Activated T-helper 2 cell treated with anti-CD3 and anti-CD28 coated beads, Interferon-gamma antibody, Interleukin-2, Interleukin-4, amounts not matched to agents 10 μg/mL and 5 μg/mL and 100 μg/mL, durations not matched to agents 14 hours and 24 hours and 36 hours (primary cell): ENCODE results near the gene MAFG. TPM values are rescaled to one million over a fixed set of nuclear protein-coding genes. Genes with fewer than 3 reads are reported as not detected.

ENCODE experiments used
- DNase-seq: peaks from one replicate; pipeline ENCODE4 v3.0.0; 2021; ENCODE audit warnings: low spot score
- H3K27ac Mint-ChIP-seq: one replicate; pipeline ENCODE4 v1.8.0; 2021; ENCODE audit warnings: mixed read lengths
- H3K27me3 Mint-ChIP-seq: one replicate; pipeline ENCODE4 v1.8.0; 2021; ENCODE audit warnings: low read depth, mixed read lengths
- H3K36me3 Mint-ChIP-seq: one replicate; pipeline ENCODE4 v1.8.0; 2021; ENCODE audit warnings: low read depth, mixed read lengths
- H3K4me1 Mint-ChIP-seq: one replicate; pipeline ENCODE4 v1.8.0; 2021; ENCODE audit warnings: low read depth, mixed read lengths
- H3K4me3 Mint-ChIP-seq: one replicate; pipeline ENCODE4 v1.8.0; 2021; ENCODE audit warnings: low read depth, mild to moderate bottlenecking, moderate library complexity, mixed read lengths
- H3K9me3 Mint-ChIP-seq: one replicate; pipeline ENCODE4 v1.8.0; 2021; ENCODE audit warnings: mixed read lengths
- intact Hi-C: fragments of 100-400 bp; cut with micrococcal nuclease; formaldehyde crosslinking; loops from one replicate; pipeline ENCODE4 v1.15.1; 2023
- total RNA-seq: library from RNA; stranded (reverse); gene quantifications from 2 replicates; pipeline ENCODE4 v1.2.3, GENCODE V29; 2022

MAFG gene
- total RNA-seq, 1 donor from 2014 or later, result 30.3 TPM

DNA sequence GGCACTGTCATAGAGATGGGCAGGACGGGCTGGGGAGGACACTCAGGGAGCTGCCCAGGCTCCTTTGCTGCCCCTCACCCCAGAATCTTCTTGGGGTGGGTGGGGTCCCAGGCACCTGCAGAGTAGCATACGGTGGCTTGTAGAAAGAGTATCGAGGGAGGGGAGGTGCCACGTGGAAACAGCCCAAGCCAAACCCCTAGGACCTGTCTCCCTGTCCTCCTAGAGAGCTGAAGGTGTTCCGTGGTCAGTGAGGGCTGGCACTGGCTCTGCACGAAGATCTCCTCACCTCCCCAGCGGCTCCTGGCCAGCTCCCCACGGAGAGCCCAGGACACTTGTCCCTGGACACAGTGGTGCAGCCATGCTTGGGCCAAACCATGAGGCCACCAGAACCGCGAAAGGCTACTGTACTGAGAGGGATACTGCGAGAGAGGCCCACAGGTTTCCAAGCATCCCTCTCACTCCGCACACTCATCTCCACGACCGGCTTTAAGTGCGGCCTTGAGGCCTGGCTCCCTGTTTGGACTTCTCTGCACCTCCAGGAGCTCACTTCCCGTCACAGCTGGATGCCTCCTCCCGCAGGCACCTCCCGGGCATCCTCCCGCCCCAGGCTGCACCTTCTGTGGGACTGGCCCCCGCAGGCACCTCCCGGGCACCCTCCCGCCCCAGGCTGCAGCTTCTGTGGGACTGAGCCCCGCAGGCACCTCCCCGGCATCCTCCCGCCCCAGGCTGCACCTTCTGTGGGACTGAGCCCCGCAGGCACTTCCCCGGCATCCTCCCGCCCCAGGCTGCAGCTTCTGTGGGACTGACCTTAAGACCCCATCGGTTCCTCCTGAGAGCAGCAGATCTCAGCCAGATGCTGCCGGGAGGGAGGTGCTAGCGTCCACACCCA lies 2.0 kb upstream of the MAFG start:
- intact Hi-C loops, result loop anchor here (5.0 kb wide), 1 partner anchor 93 kb away; the partner anchor contains the start of genes CENPX and LRRC45
- peaks cover 13% of the 10 kb centered on the region for H3K36me3 Mint-ChIP-seq
- peak overlapping the region; percentile 33 for H3K27ac Mint-ChIP-seq
- no peaks in the 10 kb centered on the region for H3K9me3 Mint-ChIP-seq
- H3K4me1 Mint-ChIP-seq, result peaks cover 12% of the 10 kb centered on the region
- H3K27me3 Mint-ChIP-seq, result peaks cover 2% of the 10 kb centered on the region
- H3K4me3 Mint-ChIP-seq, result peak overlapping the region; percentile 54
- DNase-seq, result no peak

DNA sequence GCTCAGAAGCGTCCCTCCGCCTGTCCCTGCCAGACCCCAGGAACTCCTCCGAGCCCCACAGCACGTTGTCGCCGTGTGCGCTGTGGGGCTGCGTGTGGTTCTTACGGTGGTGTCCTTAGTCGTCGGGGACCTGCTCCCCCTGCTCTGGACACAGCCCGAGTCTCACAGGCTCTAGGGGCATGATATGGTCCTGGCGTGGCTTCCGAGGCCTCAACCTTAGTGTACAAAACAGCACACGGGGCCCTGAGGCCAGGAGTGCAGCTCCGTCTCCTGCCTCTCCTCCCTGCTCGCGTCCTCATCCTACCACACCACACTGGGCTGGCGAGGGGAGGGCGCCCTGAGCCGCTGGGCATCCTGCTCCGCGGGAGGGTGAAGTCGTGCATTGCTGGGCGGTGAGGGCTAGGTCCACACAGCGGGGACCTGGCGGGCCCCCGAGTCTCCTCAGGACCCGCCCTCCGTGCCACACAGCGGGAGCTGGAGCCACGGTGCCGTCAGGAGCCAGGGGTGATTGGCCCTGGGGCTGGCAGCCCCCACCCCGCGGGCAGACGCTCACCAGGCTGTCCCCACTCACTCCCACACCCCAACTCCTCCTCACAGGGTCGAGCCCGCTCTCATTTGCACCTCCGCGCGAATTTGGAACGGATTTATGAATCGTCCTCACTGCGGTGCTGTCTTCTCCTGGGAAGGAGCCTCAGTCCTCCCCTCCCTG lies 1.2 kb upstream of the MAFG start:
- Mint-ChIP-seq H3K9me3 (no peaks in the 10 kb centered on the region), H3K27me3 (peaks cover 2% of the 10 kb centered on the region), H3K27ac (peak overlapping the region; percentile 33), H3K4me1 (peaks cover 14% of the 10 kb centered on the region), H3K36me3 (peaks cover 9% of the 10 kb centered on the region), H3K4me3 (peak overlapping the region; percentile 65)
- DNase-seq, result no peak
- intact Hi-C loops, result loop anchor here (5.0 kb wide), 1 partner anchor 94 kb away; the partner anchor contains the start of genes CENPX and LRRC45

DNA sequence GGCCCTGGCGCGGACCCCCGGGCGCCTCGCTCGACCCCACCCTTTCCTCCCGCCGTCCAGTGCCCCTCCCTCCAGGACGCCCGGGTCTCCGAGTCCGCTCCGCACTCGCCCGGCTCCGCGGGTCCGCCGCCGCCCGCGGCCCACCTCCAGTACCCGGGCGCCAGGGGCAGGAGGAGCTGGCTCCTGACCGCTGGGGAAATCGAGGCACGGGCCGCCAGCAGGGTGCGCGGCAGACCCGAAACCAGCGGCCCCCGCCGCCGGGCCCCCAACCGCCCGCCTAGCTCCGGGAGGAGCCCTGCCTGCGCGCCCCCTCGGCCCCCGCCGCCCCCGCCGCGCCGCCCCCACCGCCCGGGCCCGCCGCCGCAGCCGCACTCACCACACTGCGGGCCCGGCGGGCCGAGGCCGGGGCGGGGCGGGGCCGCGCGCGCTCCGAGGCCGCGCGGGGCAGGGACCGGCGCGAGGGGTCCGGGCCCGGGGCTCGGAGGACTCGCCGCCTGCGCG lies 333 bp downstream of the MAFG start:
- H3K27ac Mint-ChIP-seq, result no peak overlapping the region
- H3K4me1 Mint-ChIP-seq, result peaks cover 12% of the 10 kb centered on the region
- DNase-seq, result no peak
- intact Hi-C loops, result loop anchor here (1.0 to 5.0 kb wide), 2 partner anchors 9 to 95 kb away; partner anchors contain the start of genes CENPX, LRRC45 and SIRT7
- H3K9me3 Mint-ChIP-seq, result no peaks in the 10 kb centered on the region
- H3K4me3 Mint-ChIP-seq, result no peak overlapping the region
- H3K36me3 Mint-ChIP-seq, result peaks cover 4% of the 10 kb centered on the region
- peaks cover 2% of the 10 kb centered on the region for H3K27me3 Mint-ChIP-seq

DNA sequence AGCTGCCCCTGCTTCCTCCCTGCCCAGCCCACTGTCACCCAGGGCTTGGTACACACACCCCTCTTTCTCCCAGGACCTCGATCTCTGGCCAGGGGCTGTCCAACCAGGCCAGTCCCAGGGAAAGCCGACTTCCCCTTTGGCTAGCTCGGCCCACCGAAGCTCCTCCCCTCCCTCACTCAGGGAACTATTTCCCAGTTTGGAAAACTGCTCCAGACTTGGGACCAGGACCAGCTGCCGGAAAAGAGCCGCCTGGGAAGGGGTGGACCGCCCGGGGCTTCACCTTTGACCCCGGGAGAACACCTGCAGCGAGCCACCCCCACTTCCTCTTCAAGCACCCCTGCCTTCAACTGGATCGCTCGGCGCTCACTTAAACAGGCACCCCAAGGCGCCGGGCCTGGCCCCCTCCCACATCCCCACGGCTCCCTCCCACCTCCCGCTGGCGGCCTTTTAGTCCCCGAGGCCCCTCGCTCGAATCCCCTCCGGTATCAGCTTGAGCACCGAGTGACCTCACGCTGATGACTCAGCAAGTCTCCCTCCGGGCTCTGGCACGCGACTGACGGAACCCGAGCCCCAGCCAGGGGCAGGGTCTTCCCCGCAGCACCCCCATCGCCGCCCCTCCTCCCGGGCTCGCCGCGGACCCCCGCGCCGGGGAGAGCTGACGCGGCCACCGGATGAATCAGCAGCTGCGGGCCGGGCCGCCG lies 934 bp downstream of the MAFG start:
- Mint-ChIP-seq H3K9me3 (no peaks in the 10 kb centered on the region), H3K27ac (peak overlapping the region; percentile 82), H3K36me3 (peaks cover 9% of the 10 kb centered on the region), H3K27me3 (peaks cover 2% of the 10 kb centered on the region), H3K4me3 (peak overlapping the region; percentile 90), H3K4me1 (peaks cover 12% of the 10 kb centered on the region)
- intact Hi-C loops, result loop anchor here (1.0 to 5.0 kb wide), 2 partner anchors 8 to 96 kb away; partner anchors contain the start of genes CENPX, LRRC45 and SIRT7
- DNase-seq, result peak; percentile 52

DNA sequence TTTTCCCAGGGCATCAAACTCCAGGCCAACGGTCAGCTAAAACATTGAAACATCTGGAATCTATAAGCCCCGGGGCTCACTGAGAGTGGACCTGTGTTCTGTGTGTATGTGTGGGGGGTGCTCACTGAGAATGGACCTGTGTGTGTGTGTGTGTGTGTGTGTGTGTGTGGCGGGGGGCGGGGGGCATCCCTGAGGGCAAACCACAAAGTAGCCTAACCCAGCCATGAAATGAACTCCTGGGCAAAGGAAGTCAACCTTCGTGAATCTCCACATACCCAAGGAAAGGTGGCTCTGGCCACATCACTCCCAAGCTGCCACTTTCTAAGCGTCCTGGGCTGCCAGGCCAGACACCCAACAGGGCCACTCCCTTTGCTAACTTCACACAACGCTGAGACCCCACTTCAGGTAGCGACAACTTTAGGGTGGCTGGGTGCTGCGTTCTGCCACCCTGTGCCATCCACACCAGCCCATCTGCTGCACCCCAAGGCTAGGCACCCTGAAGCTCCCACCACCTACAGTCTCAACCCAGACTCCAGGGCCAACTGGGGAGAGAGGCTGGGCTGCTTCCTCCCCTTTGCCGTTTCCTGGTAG lies 1.6 kb downstream of the MAFG start:
- intact Hi-C loops, result loop anchor here (5.0 kb wide), 1 partner anchor 96 kb away; the partner anchor contains the start of genes CENPX and LRRC45
- Mint-ChIP-seq H3K9me3 (no peaks in the 10 kb centered on the region), H3K27ac (peak overlapping the region; percentile 82), H3K4me3 (peak overlapping the region; percentile 90), H3K36me3 (peaks cover 12% of the 10 kb centered on the region), H3K4me1 (peaks cover 12% of the 10 kb centered on the region), H3K27me3 (peaks cover 2% of the 10 kb centered on the region)
- DNase-seq, result no peak

DNA sequence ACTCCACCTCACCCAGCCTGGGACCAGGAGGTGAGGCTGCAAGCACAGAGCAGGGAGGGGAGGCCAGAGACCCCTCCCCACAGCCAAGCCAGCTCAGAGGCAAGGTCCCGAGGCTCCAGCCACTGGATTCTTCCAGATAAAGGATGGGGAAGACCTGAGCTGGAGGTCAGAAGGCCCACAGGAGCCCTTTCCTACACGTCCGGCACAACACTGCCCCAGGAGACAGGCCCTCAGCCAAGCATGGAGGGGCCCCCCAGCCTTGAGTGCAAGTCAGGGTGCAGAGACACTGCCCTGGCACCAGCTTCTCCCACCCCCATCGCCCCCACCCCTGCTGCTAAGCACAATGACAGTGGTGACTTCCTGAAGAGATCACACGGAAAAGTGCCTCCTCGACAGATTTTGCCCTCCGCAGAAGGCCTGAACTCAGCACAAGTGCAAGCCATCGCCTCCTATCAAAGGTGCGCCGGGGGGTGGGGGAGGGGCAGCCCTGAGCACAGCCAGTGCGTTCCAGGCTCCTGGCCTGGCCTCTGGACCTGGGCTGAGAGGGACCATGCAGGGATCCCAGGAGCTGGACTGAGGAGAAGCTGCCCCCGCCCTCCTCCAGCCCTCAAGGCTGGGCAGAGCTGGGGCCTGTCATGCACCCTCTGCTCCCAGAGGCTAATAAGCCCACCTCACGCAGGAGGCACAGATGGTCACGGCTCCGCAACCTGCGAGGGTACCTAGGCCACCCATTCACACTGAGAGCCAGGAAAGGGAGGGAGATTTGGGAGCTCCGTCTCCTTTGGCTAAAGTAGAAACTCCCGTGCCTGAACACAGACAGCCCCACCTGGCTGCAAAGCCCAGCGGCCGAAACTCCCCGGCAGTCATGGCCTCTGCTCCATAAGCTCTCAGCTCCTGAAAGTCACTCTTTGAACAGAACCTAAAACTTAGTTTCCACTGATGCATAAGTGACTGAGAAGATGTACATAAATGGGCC lies 2.7 kb downstream of the MAFG start:
- intact Hi-C loops, result loop anchor here (5.0 kb wide), 1 partner anchor 97 kb away; the partner anchor contains the start of genes CENPX and LRRC45
- DNase-seq, result no peak
- H3K27ac Mint-ChIP-seq, result peak overlapping the region; percentile 12
- peaks cover 2% of the 10 kb centered on the region for H3K27me3 Mint-ChIP-seq
- peaks cover 12% of the 10 kb centered on the region for H3K4me1 Mint-ChIP-seq
- H3K36me3 Mint-ChIP-seq, result peaks cover 14% of the 10 kb centered on the region
- no peaks in the 10 kb centered on the region for H3K9me3 Mint-ChIP-seq
- peak overlapping the region; percentile 90 for H3K4me3 Mint-ChIP-seq

DNA sequence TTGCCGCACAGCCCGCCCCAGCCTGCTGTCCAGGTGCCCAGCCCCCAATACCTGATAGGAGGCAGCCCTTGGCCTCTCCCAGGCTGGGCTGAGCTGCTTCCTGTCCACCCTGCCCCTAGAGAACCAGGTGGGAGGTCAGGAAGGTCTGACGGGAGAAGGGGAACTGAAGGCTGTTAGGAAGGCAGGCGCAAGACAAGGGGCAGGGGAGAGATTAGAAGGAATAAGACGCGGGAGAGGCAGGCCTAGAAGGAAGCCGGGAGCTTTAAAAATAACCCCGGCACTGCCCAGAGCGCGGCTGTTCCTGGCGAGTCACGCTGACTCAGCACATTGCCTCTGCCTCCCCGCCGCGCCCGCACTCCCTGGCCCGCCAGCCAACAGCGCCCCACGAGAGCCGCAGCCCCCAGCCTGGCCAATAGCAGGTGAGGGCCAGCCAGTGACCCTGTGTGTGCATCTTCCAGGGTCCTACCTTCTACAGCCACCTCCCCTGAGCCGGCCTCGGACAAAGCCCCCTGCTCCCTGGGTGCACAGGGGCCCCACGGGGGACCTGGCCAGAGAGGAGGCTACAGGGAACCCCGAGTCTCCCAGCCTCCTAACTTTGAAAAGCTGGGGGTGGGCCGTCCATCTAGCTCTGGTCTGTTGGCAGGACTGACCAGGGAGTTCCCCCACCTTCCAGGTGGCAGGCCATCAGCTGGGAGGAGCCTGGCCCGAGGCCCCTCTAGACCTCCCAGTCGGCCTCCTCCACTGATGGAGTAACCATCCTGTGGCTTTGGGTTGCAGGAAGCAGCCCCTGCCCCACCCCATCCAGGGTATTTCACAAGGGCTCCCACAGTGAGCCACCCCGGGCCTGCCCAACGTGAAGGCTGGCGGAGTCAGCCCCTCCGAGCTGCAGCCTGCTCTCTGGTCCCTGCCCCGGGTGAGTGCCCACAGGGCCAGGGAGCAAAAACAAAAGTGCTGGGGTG lies 4.0 kb downstream of the MAFG start:
- H3K27me3 Mint-ChIP-seq, result no peaks in the 10 kb centered on the region
- peak overlapping the region; percentile 26 for H3K4me3 Mint-ChIP-seq
- peaks cover 12% of the 10 kb centered on the region for H3K4me1 Mint-ChIP-seq
- peaks cover 25% of the 10 kb centered on the region for H3K36me3 Mint-ChIP-seq
- peak overlapping the region; percentile 58 for H3K27ac Mint-ChIP-seq
- DNase-seq, result no peak
- no peaks in the 10 kb centered on the region for H3K9me3 Mint-ChIP-seq
- intact Hi-C loops, result no loop called here

DNA sequence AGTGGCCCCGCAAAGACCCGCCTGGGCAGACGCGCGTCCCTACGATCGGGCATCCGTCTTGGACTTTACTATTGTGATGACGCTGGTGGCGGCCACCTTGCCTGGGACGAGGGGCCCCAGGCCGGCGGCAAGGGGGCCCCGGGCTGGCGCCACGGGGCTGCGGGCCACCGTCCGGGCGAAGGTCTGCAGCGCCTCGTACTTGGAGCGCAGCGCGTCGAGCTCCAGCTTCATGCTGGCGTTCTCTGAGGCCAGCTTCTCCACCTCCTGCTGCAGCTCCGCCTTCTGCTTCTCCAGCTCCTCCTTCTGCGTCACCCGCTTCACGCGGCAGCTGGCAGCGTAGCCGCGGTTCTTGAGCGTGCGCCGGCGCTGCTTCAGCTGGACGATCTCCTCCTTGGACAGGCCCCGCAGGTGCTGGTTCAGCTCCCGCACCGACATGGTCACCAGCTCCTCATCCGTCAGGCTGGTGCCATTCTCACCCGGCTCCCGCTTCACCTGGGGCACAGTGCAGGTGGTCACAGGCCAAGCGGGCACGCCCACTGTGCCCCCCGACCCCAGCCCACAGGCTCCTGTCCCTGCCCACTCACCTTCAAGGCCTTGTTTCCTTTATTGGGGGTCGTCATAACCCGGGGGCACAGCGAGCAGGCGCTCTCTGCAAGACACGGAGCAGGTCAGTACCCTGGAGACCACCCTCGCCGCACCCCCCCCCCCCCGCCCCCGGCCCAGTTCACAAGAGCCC lies 4.8 kb downstream of the MAFG start:
- peaks cover 16% of the 10 kb centered on the region for H3K4me1 Mint-ChIP-seq
- H3K4me3 Mint-ChIP-seq, result no peak overlapping the region
- no peak for DNase-seq
- no peaks in the 10 kb centered on the region for H3K9me3 Mint-ChIP-seq
- no peak overlapping the region for H3K27ac Mint-ChIP-seq
- H3K27me3 Mint-ChIP-seq, result no peaks in the 10 kb centered on the region
- intact Hi-C loops, result no loop called here
- H3K36me3 Mint-ChIP-seq, result peaks cover 25% of the 10 kb centered on the region

DNA sequence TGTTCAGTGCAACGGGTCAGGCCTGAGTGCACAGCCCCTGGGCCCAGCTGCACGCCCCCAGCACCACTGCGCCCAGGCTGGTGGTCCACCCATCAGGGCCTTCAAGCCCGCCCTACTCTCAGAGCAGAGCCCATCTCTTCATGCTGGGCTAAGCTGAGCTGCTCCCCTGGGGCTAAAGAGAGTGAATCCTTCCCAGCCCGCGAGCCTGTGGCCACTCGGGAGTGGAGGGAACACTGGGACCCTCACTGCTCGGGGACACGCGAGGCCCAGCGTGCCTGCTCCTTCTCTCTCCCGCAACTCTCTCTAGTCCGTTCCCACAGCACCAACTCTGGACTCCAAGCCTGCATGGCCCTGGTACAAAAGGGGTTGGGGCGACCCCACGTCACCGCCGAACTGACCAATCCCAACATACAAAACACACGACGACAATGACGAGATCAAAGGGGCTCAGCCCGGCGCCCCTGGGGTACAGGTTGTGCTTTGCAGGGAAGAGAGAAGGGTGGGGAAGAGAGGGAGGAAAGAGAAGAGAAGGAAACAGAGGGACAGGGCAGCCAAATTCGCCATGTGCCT lies 5.5 kb downstream of the MAFG start:
- Mint-ChIP-seq H3K27ac (no peak overlapping the region), H3K9me3 (no peaks in the 10 kb centered on the region), H3K36me3 (peaks cover 29% of the 10 kb centered on the region), H3K4me1 (peaks cover 20% of the 10 kb centered on the region), H3K4me3 (no peak overlapping the region), H3K27me3 (no peaks in the 10 kb centered on the region)
- DNase-seq, result no peak
- intact Hi-C loops, result no loop called here

DNA sequence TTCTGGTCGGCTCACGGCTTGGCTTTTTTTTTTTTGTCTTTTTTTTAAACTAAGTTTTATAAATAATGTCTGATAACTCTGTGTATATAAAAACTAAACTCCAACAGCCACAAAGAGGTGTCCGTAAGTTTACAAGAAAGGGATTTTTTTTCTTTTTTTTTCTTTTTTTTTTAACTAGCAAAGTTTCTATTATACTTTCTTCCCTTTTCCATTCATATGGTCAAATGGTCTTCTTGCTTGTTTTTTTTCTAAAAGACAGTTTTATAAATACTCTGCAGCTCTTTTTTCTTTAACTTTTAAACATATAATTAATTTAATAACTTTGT lies 6.0 kb downstream of the MAFG start:
- intact Hi-C loops, result no loop called here
- H3K36me3 Mint-ChIP-seq, result peaks cover 33% of the 10 kb centered on the region
- H3K4me3 Mint-ChIP-seq, result no peak overlapping the region

More for the DNA sequence above, 6.0 kb downstream of the MAFG start:
- H3K27ac Mint-ChIP-seq, result no peak overlapping the region
- H3K9me3 Mint-ChIP-seq, result no peaks in the 10 kb centered on the region
- no peaks in the 10 kb centered on the region for H3K27me3 Mint-ChIP-seq
- peaks cover 23% of the 10 kb centered on the region for H3K4me1 Mint-ChIP-seq
- DNase-seq, result no peak
